IPS-20b (cell line): ENCODE measurements around the gene ITK.

Experiments used
- H3K27ac ChIP-seq: one replicate; pipeline ENCODE4 v1.5.1; 2013; ENCODE audit warnings: low read length
- H3K27me3 ChIP-seq: 2 replicates; pipeline ENCODE4 v1.6.1; 2013; ENCODE audit warnings: mild to moderate bottlenecking, low read length, inconsistent platforms; ENCODE audit not compliant: insufficient read depth
- H3K36me3 ChIP-seq: 2 replicates; pipeline ENCODE4 v1.6.1; 2013; ENCODE audit warnings: low read depth, mild to moderate bottlenecking, inconsistent platforms, low read length, moderate library complexity; ENCODE audit not compliant: insufficient read depth
- H3K4me1 ChIP-seq: 2 replicates; pipeline ENCODE4 v1.6.1; 2013; ENCODE audit warnings: mild to moderate bottlenecking, control low read depth, inconsistent platforms, low read length, moderate library complexity; ENCODE audit not compliant: insufficient read depth
- H3K4me3 ChIP-seq: 2 replicates; pipeline ENCODE4 v1.5.1; 2013; ENCODE audit warnings: mild to moderate bottlenecking, low read length, inconsistent platforms
- H3K9ac ChIP-seq: 2 replicates; pipeline ENCODE4 v1.6.1; 2013; ENCODE audit warnings: low read depth, mild to moderate bottlenecking, inconsistent platforms, low read length, moderate library complexity
- H3K9me3 ChIP-seq: 2 replicates; pipeline ENCODE4 v1.6.1; 2013; ENCODE audit warnings: mild to moderate bottlenecking, low read depth, low read length, inconsistent platforms; ENCODE audit not compliant: insufficient read depth

ITK gene

GRCh38 chr5:157159209-157159751, 21.4 kb upstream of the ITK start:
- Histone ChIP-seq H3K27ac (no peak overlapping the region), H3K9ac (no peak overlapping the region), H3K4me1 (no peaks in the 10 kb centered on the region)

GRCh38 chr5:157160001-157160400, 20.6 kb upstream of the ITK start:
- Histone ChIP-seq H3K4me1 (no peaks in the 10 kb centered on the region), H3K9ac (no peak overlapping the region), H3K27ac (no peak overlapping the region), H3K27me3 (no peaks in the 10 kb centered on the region), H3K36me3 (no peaks in the 10 kb centered on the region), H3K4me3 (no peak overlapping the region), H3K9me3 (no peaks in the 10 kb centered on the region)

More at GRCh38 chr5:157159209-157159751, 21.4 kb upstream of the ITK start:
- Histone ChIP-seq H3K4me3 (no peak overlapping the region), H3K9me3 (no peaks in the 10 kb centered on the region), H3K27me3 (no peaks in the 10 kb centered on the region), H3K36me3 (no peaks in the 10 kb centered on the region)

- Histone ChIP-seq H3K36me3 (no peaks in the 10 kb centered on the region), H3K4me1 (no peaks in the 10 kb centered on the region), H3K27me3 (no peaks in the 10 kb centered on the region), H3K4me3 (no peak overlapping the region), H3K9ac (no peak overlapping the region), H3K27ac (no peak overlapping the region), H3K9me3 (no peaks in the 10 kb centered on the region)
These were observed 18.6 kb upstream of the ITK start for GRCh38 chr5:157161996-157162395.

- Histone ChIP-seq H3K36me3 (no peaks in the 10 kb centered on the region), H3K4me1 (no peaks in the 10 kb centered on the region), H3K4me3 (no peak overlapping the region), H3K27me3 (no peaks in the 10 kb centered on the region), H3K9ac (no peak overlapping the region), H3K27ac (no peak overlapping the region), H3K9me3 (no peaks in the 10 kb centered on the region)
These were observed 17.6 kb upstream of the ITK start for GRCh38 chr5:157162919-157163510.

DNA sequence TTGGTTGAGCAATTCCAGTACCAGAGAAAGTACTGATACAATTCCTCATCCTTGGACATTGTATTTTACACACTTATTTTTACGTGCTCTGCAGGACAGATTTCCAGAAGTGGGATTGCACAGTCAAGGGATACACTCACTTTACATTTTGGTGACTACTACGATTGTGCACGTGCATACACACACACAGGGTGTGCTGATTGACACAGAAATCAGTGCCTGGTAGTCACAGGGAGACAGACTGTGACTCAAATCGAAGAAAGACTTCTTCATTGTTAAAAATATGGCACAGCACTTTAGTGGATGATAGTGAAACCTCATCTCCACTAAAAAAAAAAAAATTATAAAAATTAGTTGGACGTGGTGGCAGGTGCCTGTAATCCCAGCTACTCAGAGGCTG, 16.1 kb upstream of the ITK start:
- Histone ChIP-seq H3K4me1 (no peaks in the 10 kb centered on the region), H3K36me3 (no peaks in the 10 kb centered on the region), H3K27ac (no peak overlapping the region), H3K9me3 (no peaks in the 10 kb centered on the region), H3K27me3 (no peaks in the 10 kb centered on the region), H3K4me3 (no peak overlapping the region), H3K9ac (no peak overlapping the region)

GRCh38 chr5:157165261-157165660, 15.4 kb upstream of the ITK start:
- Histone ChIP-seq H3K9ac (no peak overlapping the region), H3K27me3 (no peaks in the 10 kb centered on the region), H3K36me3 (no peaks in the 10 kb centered on the region), H3K4me3 (no peak overlapping the region), H3K4me1 (no peaks in the 10 kb centered on the region), H3K9me3 (no peaks in the 10 kb centered on the region), H3K27ac (no peak overlapping the region)

DNA sequence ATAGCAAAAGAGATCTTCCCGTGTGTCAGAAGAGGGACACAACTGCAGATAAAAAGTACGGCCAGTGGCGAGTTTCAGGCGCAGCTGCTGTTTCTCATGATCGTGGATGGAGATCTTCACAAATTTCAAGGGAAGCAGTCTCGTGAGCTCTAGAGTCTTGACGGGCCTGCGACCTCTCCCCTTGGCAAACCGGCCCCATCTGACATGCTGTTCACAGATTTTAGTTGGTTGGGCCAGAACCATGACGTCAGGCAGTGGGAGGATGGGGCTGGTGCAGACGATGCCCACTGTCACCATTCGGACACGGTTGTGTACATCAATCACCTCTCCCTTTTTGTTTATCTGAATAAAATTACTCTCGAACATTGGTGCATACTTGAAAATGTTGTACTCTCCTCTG, 15.0 kb upstream of the ITK start:
- H3K4me3 ChIP-seq: no peak overlapping the region
- H3K9me3 ChIP-seq: no peaks in the 10 kb centered on the region
- no peaks in the 10 kb centered on the region for H3K36me3 ChIP-seq
- H3K4me1 ChIP-seq: no peaks in the 10 kb centered on the region
- no peaks in the 10 kb centered on the region for H3K27me3 ChIP-seq
- H3K9ac ChIP-seq: no peak overlapping the region
- no peak overlapping the region for H3K27ac ChIP-seq

- H3K4me1 ChIP-seq: no peaks in the 10 kb centered on the region
- H3K9me3 ChIP-seq: no peaks in the 10 kb centered on the region
- H3K36me3 ChIP-seq: no peaks in the 10 kb centered on the region
- no peaks in the 10 kb centered on the region for H3K27me3 ChIP-seq
- H3K27ac ChIP-seq: no peak within 1 kb of the TSS
- no peak within 1 kb of the TSS for H3K4me3 ChIP-seq
- H3K9ac ChIP-seq: no peak within 1 kb of the TSS
These were observed 14.1 kb upstream of the ITK start, which contains the start of gene GARIN3 for GRCh38 chr5:157166214-157167213. Gene GARIN3 (minus strand): TSS chr5:157166264. CDS start chr5:157166168, 96 bp downstream.

- H3K9me3 ChIP-seq: no peaks in the 10 kb centered on the region
- no peak overlapping the region for H3K4me3 ChIP-seq
- no peak overlapping the region for H3K27ac ChIP-seq
- H3K4me1 ChIP-seq: no peaks in the 10 kb centered on the region
- no peak overlapping the region for H3K9ac ChIP-seq
- H3K27me3 ChIP-seq: no peaks in the 10 kb centered on the region
- H3K36me3 ChIP-seq: no peaks in the 10 kb centered on the region
These were observed 13.4 kb upstream of the ITK start for GRCh38 chr5:157167214-157167621.

- H3K4me3 ChIP-seq: no peak overlapping the region
- no peak overlapping the region for H3K27ac ChIP-seq
- no peak overlapping the region for H3K9ac ChIP-seq
- no peaks in the 10 kb centered on the region for H3K9me3 ChIP-seq
- H3K36me3 ChIP-seq: no peaks in the 10 kb centered on the region
- no peaks in the 10 kb centered on the region for H3K4me1 ChIP-seq
- H3K27me3 ChIP-seq: no peaks in the 10 kb centered on the region
These were observed 12.4 kb upstream of the ITK start for GRCh38 chr5:157168286-157168685.

DNA sequence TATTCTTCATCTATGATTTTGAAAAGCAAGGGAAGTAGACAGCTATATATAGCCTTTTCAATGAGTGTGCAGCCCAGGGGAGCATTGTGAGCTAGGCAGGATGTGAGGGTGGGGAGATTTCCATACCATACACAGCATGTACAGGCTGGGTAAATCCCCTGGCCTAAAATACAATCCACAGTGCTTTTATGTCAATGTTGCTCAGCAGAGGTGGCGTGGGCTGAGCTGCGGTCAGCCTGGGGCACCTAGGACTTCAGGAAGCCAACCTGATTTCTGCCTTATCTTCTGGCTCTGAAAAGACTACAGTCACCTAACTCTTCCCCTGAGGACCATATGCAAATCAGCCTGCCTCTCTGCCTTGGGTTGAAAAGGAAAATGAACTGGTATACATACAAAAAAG, 8.2 kb upstream of the ITK start:
- H3K27me3 ChIP-seq: no peaks in the 10 kb centered on the region
- no peak overlapping the region for H3K9ac ChIP-seq

More for the DNA sequence above, 8.2 kb upstream of the ITK start:
- H3K4me3 ChIP-seq: no peak overlapping the region
- H3K36me3 ChIP-seq: no peaks in the 10 kb centered on the region
- H3K27ac ChIP-seq: no peak overlapping the region
- no peaks in the 10 kb centered on the region for H3K9me3 ChIP-seq
- no peaks in the 10 kb centered on the region for H3K4me1 ChIP-seq
